Mesodermal cell (in vitro differentiated cells): Measurements from ENCODE around the gene DRC3. TPM values are rescaled to one million over a fixed set of nuclear protein-coding genes. Genes with fewer than 3 reads are reported as not detected.

ENCODE experiments used
- H3K27ac ChIP-seq: 2 replicates; pipeline ENCODE4 v1.7.0; 2013; ENCODE audit warnings: mild to moderate bottlenecking, low read depth, low read length, moderate library complexity; ENCODE audit not compliant: severe bottlenecking
- H3K36me3 ChIP-seq: 2 replicates; pipeline ENCODE4 v1.7.1; 2013; ENCODE audit warnings: mild to moderate bottlenecking, low read length, moderate library complexity; ENCODE audit not compliant: control insufficient read depth, insufficient read depth
- H3K4me1 ChIP-seq: one replicate; pipeline ENCODE4 v1.7.1; 2013; ENCODE audit warnings: mild to moderate bottlenecking, low read length; ENCODE audit not compliant: insufficient read depth, control insufficient read depth, poor library complexity, severe bottlenecking
- H3K4me3 ChIP-seq: 2 replicates; pipeline ENCODE4 v1.7.0; 2013; ENCODE audit warnings: low read length, control low read depth, mild to moderate bottlenecking; ENCODE audit not compliant: insufficient read depth, poor library complexity, severe bottlenecking; ENCODE audit errors: extremely low read depth
- H3K9me3 ChIP-seq: 2 replicates; pipeline ENCODE4 v1.7.1; 2013; ENCODE audit warnings: mild to moderate bottlenecking, low read length, moderate library complexity; ENCODE audit not compliant: control insufficient read depth
- WGBS, 2 experiments: methylation state at CpG; one replicate each; pipeline ENCODE4 v1.1.5; 2013; ENCODE audit warnings: missing lambda C conversion rate in 2 of 2; ENCODE audit not compliant: insufficient coverage in 2 of 2; 5-methylcytosine and 5-hydroxymethylcytosine counted together
- polyA plus RNA-seq, 2 experiments: library from polyadenylated mRNA; stranded (reverse); fragments of 50-300 nt; gene quantifications; one replicate each; pipeline ENCODE4 v1.2.3, GENCODE V29; 2013

Gene DRC3, protein sequence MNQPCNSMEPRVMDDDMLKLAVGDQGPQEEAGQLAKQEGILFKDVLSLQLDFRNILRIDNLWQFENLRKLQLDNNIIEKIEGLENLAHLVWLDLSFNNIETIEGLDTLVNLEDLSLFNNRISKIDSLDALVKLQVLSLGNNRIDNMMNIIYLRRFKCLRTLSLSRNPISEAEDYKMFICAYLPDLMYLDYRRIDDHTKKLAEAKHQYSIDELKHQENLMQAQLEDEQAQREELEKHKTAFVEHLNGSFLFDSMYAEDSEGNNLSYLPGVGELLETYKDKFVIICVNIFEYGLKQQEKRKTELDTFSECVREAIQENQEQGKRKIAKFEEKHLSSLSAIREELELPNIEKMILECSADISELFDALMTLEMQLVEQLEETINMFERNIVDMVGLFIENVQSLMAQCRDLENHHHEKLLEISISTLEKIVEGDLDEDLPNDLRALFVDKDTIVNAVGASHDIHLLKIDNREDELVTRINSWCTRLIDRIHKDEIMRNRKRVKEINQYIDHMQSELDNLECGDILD
- polyA plus RNA-seq (2013, experiment 1 of 2), result 1.1 TPM
- 0.46 TPM for polyA plus RNA-seq (2013, experiment 2 of 2)

DNA sequence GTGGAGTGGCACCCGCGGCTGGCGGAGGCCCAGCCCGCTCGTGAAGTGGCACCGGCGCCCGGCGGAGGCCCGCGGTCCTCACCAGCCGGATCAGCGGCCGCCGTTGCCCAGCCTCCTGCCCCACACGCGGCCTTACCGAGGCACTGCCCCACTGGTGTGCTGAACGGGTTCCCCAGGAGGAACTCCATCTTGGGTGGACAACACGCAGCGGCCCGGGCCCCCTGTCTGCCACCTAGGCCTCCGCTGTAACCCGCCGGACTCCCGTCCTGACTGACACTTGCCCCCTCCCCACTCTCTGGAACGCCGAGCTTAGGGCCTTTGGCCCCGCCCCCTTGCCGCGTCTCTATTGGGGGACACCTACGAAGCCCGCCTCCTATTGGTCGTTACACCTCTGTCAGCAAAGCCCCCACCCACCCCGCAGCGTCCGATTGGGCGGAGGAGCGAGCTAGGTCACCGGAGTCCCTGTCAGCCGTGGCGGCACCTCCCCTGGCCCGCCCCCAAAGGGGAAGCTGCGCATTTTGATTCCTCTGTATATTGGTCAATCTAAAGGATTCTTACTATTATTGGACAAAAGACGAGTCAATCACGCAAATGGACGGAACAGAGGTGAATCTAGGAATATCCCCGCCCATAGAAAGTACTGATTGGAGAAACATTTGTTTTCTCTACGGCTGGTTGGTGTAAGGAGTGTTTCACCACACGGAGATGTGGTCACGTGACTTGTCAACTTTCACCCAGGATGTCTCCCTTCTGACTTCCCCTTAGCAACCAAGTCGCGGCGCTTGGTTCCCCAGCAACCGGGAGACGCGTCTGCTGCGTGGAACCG is at the start of gene DRC3, which contains the start of gene TOM1L2:
Gene DRC3, plus strand, starts transcription at position 737 of the 826 bp plus-strand sequence. CDS start 4,737 bp downstream, outside the sequence.
Gene TOM1L2, minus strand, starts transcription at position 275 of the 826 bp plus-strand sequence. Its CDS starts 87 bp downstream, at position 188.
- peak within 1 kb of the TSS; percentile 70 for H3K4me3 ChIP-seq
- peaks cover 14% of the 10 kb centered on the region for H3K4me1 ChIP-seq
- no peaks in the 10 kb centered on the region for H3K36me3 ChIP-seq
- H3K27ac ChIP-seq, result peak within 1 kb of the TSS; percentile 77
- H3K9me3 ChIP-seq, result no peaks in the 10 kb centered on the region
- WGBS, 2 experiments, result 0 to 1% methylated on average over 38 to 39 of the region's 59 CpGs

DNA sequence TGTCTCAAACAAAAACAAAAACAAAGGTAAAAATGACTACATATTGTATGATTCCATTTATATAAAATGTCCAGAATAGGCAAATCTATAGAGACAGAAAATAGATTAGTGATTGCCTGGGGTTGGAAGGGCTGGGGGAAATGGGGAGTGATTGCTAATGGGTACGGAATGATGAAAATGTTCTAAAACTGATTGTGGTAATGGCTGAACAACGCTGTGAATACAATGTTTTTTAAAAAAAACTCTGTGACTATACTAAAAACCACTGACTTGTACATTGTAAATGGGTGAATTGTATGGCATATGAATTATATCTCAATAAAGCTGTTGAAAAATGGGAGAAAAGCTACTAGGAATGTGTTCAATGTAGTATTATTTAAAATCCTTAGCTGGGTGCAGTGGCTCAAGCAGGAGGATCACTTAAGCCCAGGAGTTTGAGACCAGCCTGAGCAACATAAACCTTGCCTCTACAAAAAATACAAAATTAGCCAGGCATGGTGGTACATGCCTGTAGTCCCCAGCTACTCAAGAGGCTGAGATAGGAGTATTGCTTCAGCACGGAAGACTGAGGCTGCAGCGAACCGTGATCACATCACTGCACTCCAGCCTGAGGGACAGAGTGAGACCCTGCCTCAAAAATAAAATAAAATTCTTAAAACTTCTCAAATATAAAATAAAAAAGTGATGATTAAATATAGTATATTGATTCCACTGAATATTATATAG is 48.4 kb upstream of the DRC3 start:
- Histone ChIP-seq H3K4me1 (peaks cover 66% of the 10 kb centered on the region), H3K27ac (no peak overlapping the region), H3K9me3 (no peaks in the 10 kb centered on the region), H3K36me3 (no peaks in the 10 kb centered on the region), H3K4me3 (no peak overlapping the region)
- WGBS, 2 experiments, result 90 to 100% methylated on average over 1 to 2 of the region's 5 CpGs

DNA sequence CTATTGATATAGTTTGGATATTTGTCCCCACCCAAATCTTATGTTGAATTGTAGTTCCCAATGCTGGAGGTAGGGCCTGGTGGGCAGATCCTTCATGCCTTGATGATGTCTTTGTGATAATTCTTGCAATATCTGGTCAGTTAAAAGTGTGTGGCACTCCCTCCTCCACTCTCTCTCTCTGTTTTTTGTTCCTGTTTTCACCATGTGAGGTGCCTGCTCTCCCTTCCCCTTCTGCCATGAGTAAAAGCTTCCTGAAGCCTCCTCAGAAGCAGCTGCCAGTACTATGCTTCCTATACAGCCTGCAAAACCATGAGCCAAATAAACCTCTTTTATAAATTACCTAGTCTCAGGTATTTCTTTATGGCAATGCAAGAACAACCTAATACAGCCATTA is 47.8 kb upstream of the DRC3 start:
- H3K9me3 ChIP-seq, result no peaks in the 10 kb centered on the region
- H3K36me3 ChIP-seq, result no peaks in the 10 kb centered on the region
- no peak overlapping the region for H3K4me3 ChIP-seq
- no peak overlapping the region for H3K27ac ChIP-seq
- peaks cover 62% of the 10 kb centered on the region for H3K4me1 ChIP-seq

DNA sequence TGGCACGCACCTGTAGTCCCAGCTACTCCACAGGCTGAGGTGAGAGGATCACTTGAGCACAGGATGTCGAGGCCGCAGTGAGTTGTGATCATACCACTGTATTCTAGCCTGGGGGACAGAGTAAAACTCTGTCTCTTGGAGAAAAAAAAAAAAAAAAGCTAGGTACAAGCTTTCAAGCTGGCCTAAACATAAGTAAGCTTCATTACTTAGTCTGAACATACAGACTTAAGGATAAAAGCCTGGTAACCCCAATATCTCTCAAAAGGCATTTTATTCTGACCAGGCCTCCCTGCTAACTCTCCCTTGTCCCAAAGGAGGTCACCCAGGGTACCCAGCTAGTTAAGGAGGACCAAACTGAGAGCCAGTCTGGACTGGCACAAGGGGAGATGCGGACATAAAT is 46.6 kb upstream of the DRC3 start:
- no peak overlapping the region for H3K27ac ChIP-seq
- no peaks in the 10 kb centered on the region for H3K9me3 ChIP-seq
- H3K4me1 ChIP-seq, result peaks cover 56% of the 10 kb centered on the region
- H3K36me3 ChIP-seq, result no peaks in the 10 kb centered on the region
- H3K4me3 ChIP-seq, result no peak overlapping the region
- 60 to 96% methylated on average over 2 to 4 of the region's 4 CpGs for WGBS, 2 experiments

DNA sequence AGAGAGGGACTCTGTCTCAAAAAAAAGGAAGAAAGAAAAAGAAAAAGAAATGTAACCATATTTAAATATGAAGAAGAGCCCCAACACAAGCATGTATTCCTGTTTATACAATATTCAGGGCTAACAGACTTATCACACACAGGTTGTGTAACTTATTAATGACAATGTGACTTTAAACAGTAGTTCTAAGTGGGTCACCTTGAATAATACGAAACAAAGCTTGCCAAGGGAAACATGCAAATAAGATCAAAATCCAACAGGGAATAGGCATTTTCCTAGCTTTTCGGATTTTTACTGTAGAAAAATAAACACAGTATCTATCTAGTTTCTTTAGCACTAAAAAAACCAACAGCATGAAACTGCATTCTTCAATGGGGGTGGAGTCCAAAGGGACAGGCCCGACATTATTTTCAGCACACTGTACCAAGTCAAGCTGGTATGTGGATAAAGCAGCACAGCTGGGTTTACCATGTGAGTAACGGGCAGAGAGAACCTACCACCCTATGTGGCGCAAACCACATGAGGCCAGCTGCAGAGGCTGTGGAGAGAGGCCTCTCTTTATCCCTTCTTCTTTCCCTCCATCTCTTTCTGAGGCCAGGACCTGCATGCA is 45.7 kb upstream of the DRC3 start:
- peaks cover 51% of the 10 kb centered on the region for H3K4me1 ChIP-seq
- no peaks in the 10 kb centered on the region for H3K36me3 ChIP-seq

DNA sequence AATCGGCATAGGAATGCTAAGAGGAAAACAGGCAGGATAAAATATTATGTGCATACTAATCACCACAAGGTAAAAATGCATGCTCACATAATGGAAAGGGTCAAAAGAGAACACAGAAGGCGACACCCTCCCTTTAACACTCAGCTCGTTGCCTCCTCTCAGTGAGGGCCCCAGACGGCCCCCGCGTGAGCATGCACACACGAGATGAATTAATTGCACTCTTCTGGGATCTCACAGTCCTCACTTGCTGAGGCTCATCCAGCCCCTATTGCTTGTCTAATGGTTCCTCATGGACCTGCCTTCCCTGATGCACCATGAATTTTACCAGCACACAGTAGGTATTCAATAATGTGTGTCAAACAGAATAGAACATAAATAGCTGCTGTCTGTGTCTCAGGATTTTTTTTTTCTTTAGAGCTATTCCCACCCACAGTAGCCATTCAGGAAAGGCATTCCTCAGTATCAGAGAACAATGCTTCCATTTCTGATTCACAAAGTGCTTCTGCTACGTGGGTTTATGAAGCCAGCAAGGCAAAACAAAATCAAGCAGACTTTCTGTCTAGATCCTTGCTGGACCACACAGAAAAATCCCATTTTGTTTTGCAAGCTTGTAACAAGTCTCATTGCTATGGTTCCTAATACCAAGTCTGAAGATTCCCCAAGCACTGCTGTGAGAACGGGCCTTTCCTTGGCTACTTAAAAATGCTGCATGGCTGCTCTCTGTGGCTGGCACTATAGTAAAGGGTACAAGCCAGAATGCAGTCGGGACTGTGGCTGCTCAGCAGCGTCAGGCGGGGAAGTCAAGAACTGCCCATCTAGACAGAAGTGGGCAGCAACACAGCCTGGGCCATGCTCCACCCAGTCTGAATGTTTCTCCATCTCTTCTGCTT is 44.0 kb upstream of the DRC3 start:
- Histone ChIP-seq H3K36me3 (no peaks in the 10 kb centered on the region), H3K9me3 (no peaks in the 10 kb centered on the region), H3K4me1 (peaks cover 37% of the 10 kb centered on the region), H3K27ac (peak overlapping the region; percentile 65), H3K4me3 (no peak overlapping the region)
- WGBS, 2 experiments, result 71 to 77% methylated on average over 9 to 11 of the region's 12 CpGs

More for the DNA sequence above, 45.7 kb upstream of the DRC3 start:
- no peak overlapping the region for H3K27ac ChIP-seq
- no peak overlapping the region for H3K4me3 ChIP-seq
- 82 to 90% methylated on average over 2 to 4 of the region's 5 CpGs for WGBS, 2 experiments
- H3K9me3 ChIP-seq, result no peaks in the 10 kb centered on the region

DNA sequence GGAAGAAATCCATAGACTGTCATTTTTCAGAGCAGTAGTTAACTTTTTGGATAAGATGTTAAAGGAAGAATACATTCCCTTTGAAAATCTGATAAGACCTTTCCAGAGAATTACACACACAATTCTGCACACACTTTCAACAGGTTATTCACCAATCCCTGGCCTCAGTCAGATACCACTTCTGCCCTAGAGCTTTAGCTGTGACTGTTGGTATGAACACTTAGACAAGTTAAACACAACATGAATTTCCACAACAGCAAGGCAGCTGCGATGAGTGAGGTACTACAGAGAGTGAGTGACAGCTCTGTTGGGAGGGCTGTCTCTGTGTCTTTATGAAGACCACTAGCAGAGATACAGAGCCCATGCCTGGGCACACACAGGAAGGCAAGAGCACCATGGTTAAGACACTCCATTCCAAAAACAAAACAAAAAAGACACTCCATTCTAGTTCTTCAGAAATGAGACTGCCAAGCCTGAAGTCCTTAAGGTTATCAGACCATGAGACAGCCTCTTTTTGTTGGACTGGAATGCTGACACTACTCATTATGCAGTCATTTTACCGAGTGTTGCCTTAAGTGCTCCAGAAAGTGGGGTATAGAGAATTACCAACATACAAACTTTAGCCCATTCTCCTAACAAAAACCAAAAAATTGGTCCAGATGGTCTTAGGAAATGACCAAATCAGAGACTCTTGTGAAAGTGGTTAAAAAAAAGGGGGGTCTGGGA is 42.8 kb upstream of the DRC3 start:
- Histone ChIP-seq H3K4me3 (no peak overlapping the region), H3K36me3 (no peaks in the 10 kb centered on the region), H3K4me1 (peaks cover 45% of the 10 kb centered on the region), H3K9me3 (no peaks in the 10 kb centered on the region), H3K27ac (peak overlapping the region; percentile 61)
- WGBS, 2 experiments, result 90 to 100% methylated on average over 1 to 2 of the region's 2 CpGs

DNA sequence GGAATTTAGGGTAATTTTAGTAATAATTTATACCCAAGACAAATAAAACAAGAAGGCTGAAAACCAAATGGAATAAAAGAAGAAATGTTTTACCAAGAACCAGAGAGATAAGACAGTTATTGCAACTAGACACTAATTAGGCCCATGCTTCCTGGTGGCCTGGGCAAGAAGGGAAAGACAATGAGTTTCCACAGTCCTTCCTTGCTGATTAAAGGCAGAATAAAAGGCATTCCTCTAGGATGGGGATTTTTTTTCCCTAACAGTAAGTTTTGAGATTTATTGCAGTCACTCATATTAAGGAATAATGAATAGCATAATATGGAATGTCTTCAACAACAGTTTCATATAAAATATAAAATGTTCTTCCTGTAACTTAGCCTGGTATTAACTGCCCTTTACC is 42.0 kb upstream of the DRC3 start:
- Histone ChIP-seq H3K9me3 (no peaks in the 10 kb centered on the region), H3K4me1 (peaks cover 53% of the 10 kb centered on the region), H3K4me3 (no peak overlapping the region), H3K27ac (no peak overlapping the region), H3K36me3 (no peaks in the 10 kb centered on the region)

DNA sequence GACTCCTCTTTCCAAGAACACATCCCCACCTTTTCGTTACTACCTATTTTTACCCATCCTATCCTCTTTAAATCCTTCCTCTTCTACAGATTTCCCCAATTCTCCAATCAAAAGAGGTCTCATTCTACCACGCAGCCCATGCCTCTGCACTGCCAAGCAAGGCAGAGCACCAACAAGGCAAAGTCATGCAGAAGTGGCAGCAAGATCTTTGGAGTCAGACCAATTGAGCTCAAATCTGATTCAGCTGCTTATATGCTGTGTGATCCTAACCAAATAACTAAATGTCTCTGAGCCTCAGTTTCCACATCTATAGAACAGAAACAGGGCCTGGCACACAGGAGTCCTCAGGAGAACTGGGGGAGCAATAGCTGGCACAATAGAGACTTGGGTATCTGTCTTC is 41.5 kb upstream of the DRC3 start:
- no peak overlapping the region for H3K4me3 ChIP-seq
- H3K27ac ChIP-seq, result no peak overlapping the region
- peaks cover 54% of the 10 kb centered on the region for H3K4me1 ChIP-seq
- H3K36me3 ChIP-seq, result no peaks in the 10 kb centered on the region
- H3K9me3 ChIP-seq, result no peaks in the 10 kb centered on the region
- 95 to 100% methylated on average over 1 to 2 of the region's 2 CpGs for WGBS, 2 experiments
